IMR-90 (cell line): Measurements from ENCODE around the gene SLIT3. TPM values are rescaled to one million over a fixed set of nuclear protein-coding genes. Genes with fewer than 3 reads are reported as not detected.

Experiments
- ATAC-seq: fragments of 200-7000 bp; cut with Tn5 transposase; 2 replicates; pipeline ENCODE4 v1.9.1; 2020; ENCODE audit warnings: low read depth, mild to moderate bottlenecking, moderate library complexity
- BruUV-seq: library from RNA; stranded (reverse); fragments of 400-500 nt; replicated peaks from 2 replicates; lab custom pipeline; 2021; lab: Mats Ljungman, UMichigan
- CTCF ChIA-PET: fragments of 300-600 bp; formaldehyde crosslinking; extraction: SDS; loops from one replicate; lab custom pipeline; 2021; ENCODE audit warnings: antibody characterized with exemption; lab: Yijun Ruan, JAX
- POLR2A ChIA-PET: fragments of 300-600 bp; sonication (Branson Sonifier 250); formaldehyde crosslinking; loops from one replicate; lab custom pipeline; 2022; ENCODE audit warnings: antibody characterized with exemption; ENCODE audit not compliant: unreplicated experiment; lab: Charles Lee
- DNase-seq: peaks from one replicate; pipeline ENCODE4 v3.0.0; 2013
- H2AFZ ChIP-seq: replicated peaks from 2 replicates; pipeline ENCODE3; 2013; ENCODE audit warnings: low read length, mild to moderate bottlenecking; ENCODE audit not compliant: poor library complexity
- H2AK5ac ChIP-seq: 2 replicates; pipeline ENCODE4 v1.6.1; 2013; ENCODE audit warnings: low read depth, low read length, inconsistent platforms
- H2AK9ac ChIP-seq: replicated peaks from 2 replicates; pipeline ENCODE3; 2013; ENCODE audit warnings: mild to moderate bottlenecking, low read depth, low read length, moderate library complexity; ENCODE audit not compliant: poor library complexity
- H2BK120ac ChIP-seq: 2 replicates; pipeline ENCODE4 v1.6.1; 2013; ENCODE audit warnings: low read depth, low read length, inconsistent platforms
- H2BK15ac ChIP-seq: 3 replicates; pipeline ENCODE4 v1.6.1; 2013; ENCODE audit warnings: low read depth, low read length, inconsistent platforms
- H2BK20ac ChIP-seq: 2 replicates; pipeline ENCODE4 v1.6.1; 2013; ENCODE audit warnings: low read depth, mild to moderate bottlenecking, inconsistent platforms, low read length, moderate library complexity
- H2BK5ac ChIP-seq: 2 replicates; pipeline ENCODE4 v1.6.1; 2013; ENCODE audit warnings: mild to moderate bottlenecking, low read depth, low read length, inconsistent platforms; ENCODE audit not compliant: poor library complexity, severe bottlenecking
- H3K14ac ChIP-seq: replicated peaks from 2 replicates; pipeline ENCODE4 v1.6.1; 2013; ENCODE audit warnings: low read depth, low read length, inconsistent platforms
- H3K18ac ChIP-seq: 2 replicates; pipeline ENCODE4 v1.6.1; 2013; ENCODE audit warnings: low read depth, low read length, control low read depth
- H3K23ac ChIP-seq: 2 replicates; pipeline ENCODE4 v1.6.1; 2013; ENCODE audit warnings: low read depth, low read length, inconsistent platforms
- H3K27ac ChIP-seq: 2 replicates; pipeline ENCODE4 v1.5.1; 2013; ENCODE audit warnings: mild to moderate bottlenecking, control low read depth, low read length; ENCODE audit not compliant: insufficient read depth
- H3K27me3 ChIP-seq: 2 replicates; pipeline ENCODE4 v1.6.1; 2013; ENCODE audit warnings: low read length; ENCODE audit not compliant: control insufficient read depth, insufficient read depth
- H3K36me3 ChIP-seq: 2 replicates; pipeline ENCODE4 v1.6.1; 2013; ENCODE audit warnings: low read length, mixed read lengths; ENCODE audit not compliant: control insufficient read depth, insufficient read depth
- H3K4ac ChIP-seq: 2 replicates; pipeline ENCODE4 v1.6.1; 2013; ENCODE audit warnings: low read depth, low read length, inconsistent platforms
- H3K4me1 ChIP-seq: 2 replicates; pipeline ENCODE4 v1.6.1; 2013; ENCODE audit warnings: low read length, mixed read lengths; ENCODE audit not compliant: control insufficient read depth, insufficient read depth
- H3K4me2 ChIP-seq: 2 replicates; pipeline ENCODE4 v1.6.1; 2013; ENCODE audit warnings: low read depth, mild to moderate bottlenecking, control low read depth, low read length, moderate library complexity
- H3K4me3 ChIP-seq: 2 replicates; pipeline ENCODE4 v1.5.1; 2013; ENCODE audit warnings: low read depth, mild to moderate bottlenecking, control low read depth, low read length, moderate library complexity; ENCODE audit not compliant: insufficient read depth
- H3K56ac ChIP-seq: 2 replicates; pipeline ENCODE4 v1.6.1; 2013; ENCODE audit warnings: low read length, inconsistent platforms; ENCODE audit not compliant: insufficient read depth; ENCODE audit errors: extremely low read depth
- H3K79me1 ChIP-seq, 2 experiments: 2 replicates each; pipeline ENCODE4 v1.6.1; 2013; ENCODE audit warnings: low read length in 2 of 2, inconsistent platforms in 1 of 2, low read depth in 1 of 2
- H3K9ac ChIP-seq: 2 replicates; pipeline ENCODE4 v1.6.1; 2013; ENCODE audit warnings: low read depth, low read length, control low read depth
- H3K9me1 ChIP-seq: 2 replicates; pipeline ENCODE4 v1.6.1; 2013; ENCODE audit warnings: low read length, inconsistent platforms; ENCODE audit not compliant: insufficient read depth
- H3K9me3 ChIP-seq: 2 replicates; pipeline ENCODE4 v1.6.1; 2013; ENCODE audit warnings: low read length; ENCODE audit not compliant: control insufficient read depth, insufficient read depth
- H4K20me1 ChIP-seq: 2 replicates; pipeline ENCODE4 v1.6.1; 2013; ENCODE audit warnings: low read length, inconsistent platforms; ENCODE audit not compliant: insufficient read depth
- H4K5ac ChIP-seq: 2 replicates; pipeline ENCODE4 v1.6.1; 2013; ENCODE audit warnings: mild to moderate bottlenecking, low read depth, low read length, control low read depth
- H4K8ac ChIP-seq, 2 experiments: 2 replicates each; pipeline ENCODE4 v1.6.1; 2013; ENCODE audit warnings: low read depth in 2 of 2, low read length in 2 of 2, control low read depth in 1 of 2, inconsistent platforms in 1 of 2
- H4K91ac ChIP-seq: 2 replicates; pipeline ENCODE4 v1.6.1; 2013; ENCODE audit warnings: low read depth, low read length, inconsistent platforms; ENCODE audit not compliant: insufficient read depth
- BHLHE40 ChIP-seq: fragments of 150-350 bp; IDR thresholded peaks from 2 replicates; pipeline ENCODE4 v1.6.1; 2016; ENCODE audit warnings: mild to moderate bottlenecking, low read depth, low read length
- CEBPB ChIP-seq: IDR thresholded peaks from 2 replicates; pipeline ENCODE4 v1.6.1; 2012; ENCODE audit warnings: low read depth, low read length, improper control_type of control experiment
- CHD1 ChIP-seq: IDR thresholded peaks from 2 replicates; pipeline ENCODE4 v1.6.1; 2012; ENCODE audit warnings: low read depth, low read length, improper control_type of control experiment
- CTCF ChIP-seq: conservative IDR thresholded peaks from 2 replicates; pipeline ENCODE4 v1.5.1; 2012; ENCODE audit warnings: mild to moderate bottlenecking, low read depth, low read length, improper control_type of control experiment
- FOS ChIP-seq: fragments of 150-350 bp; IDR thresholded peaks from 2 replicates; pipeline ENCODE4 v1.6.1; 2016; ENCODE audit warnings: low read depth, low read length
- MAFK ChIP-seq: IDR thresholded peaks from 2 replicates; pipeline ENCODE4 v1.6.1; 2012; ENCODE audit warnings: low read depth, low read length, improper control_type of control experiment
- MAZ ChIP-seq: IDR thresholded peaks from 2 replicates; pipeline ENCODE4 v1.6.1; 2012; ENCODE audit warnings: low read depth, mild to moderate bottlenecking, low read length, improper control_type of control experiment, moderate library complexity, borderline replicate concordance
- MXI1 ChIP-seq: IDR thresholded peaks from 2 replicates; pipeline ENCODE4 v1.6.1; 2012; ENCODE audit warnings: low read depth, mild to moderate bottlenecking, low read length, moderate library complexity, borderline replicate concordance
- NFE2L2 ChIP-seq: fragments of 150-350 bp; IDR thresholded peaks from 2 replicates; pipeline ENCODE4 v1.6.1; 2016; ENCODE audit warnings: low read depth, mild to moderate bottlenecking, low read length
- POLR2A ChIP-seq: IDR thresholded peaks from 2 replicates; pipeline ENCODE4 v1.6.1; 2012; ENCODE audit warnings: mild to moderate bottlenecking, low read depth, low read length
- RAD21 ChIP-seq: IDR thresholded peaks from 2 replicates; pipeline ENCODE4 v1.6.1; 2012; ENCODE audit warnings: low read length, improper control_type of control experiment
- RCOR1 ChIP-seq: IDR thresholded peaks from 2 replicates; pipeline ENCODE4 v1.6.1; 2012; ENCODE audit warnings: mild to moderate bottlenecking, low read length, improper control_type of control experiment; ENCODE audit not compliant: insufficient replicate concordance
- RFX5 ChIP-seq: IDR thresholded peaks from 2 replicates; pipeline ENCODE4 v1.8.0; 2012; ENCODE audit warnings: low read depth, mild to moderate bottlenecking, low read length, moderate library complexity
- SMC3 ChIP-seq: fragments of 150-350 bp; IDR thresholded peaks from 2 replicates; pipeline ENCODE4 v1.6.1; 2016; ENCODE audit warnings: low read depth, mild to moderate bottlenecking, antibody characterized with exemption, low read length, moderate library complexity
- USF2 ChIP-seq: fragments of 150-350 bp; IDR thresholded peaks from 2 replicates; pipeline ENCODE4 v1.6.1; 2017; ENCODE audit warnings: mild to moderate bottlenecking, antibody characterized with exemption, low read length, low read depth
- WGBS, 2 experiments: methylation state at CpG; one replicate each; pipeline versions ENCODE4 v1.1.5 to v1.1.7; 2013; ENCODE audit warnings: missing lambda C conversion rate in 2 of 2; ENCODE audit not compliant: insufficient read length in 1 of 2; ENCODE audit errors: extremely low coverage in 2 of 2; 5-methylcytosine and 5-hydroxymethylcytosine counted together
- dilution Hi-C: fragments of 300-500 bp; cut with HindIII; formaldehyde crosslinking; loops from one replicate; pipeline ENCODE4 v1.14.3; 2018; ENCODE audit warnings: low sequenced_read_pairs; ENCODE audit not compliant: unreplicated experiment
- in situ Hi-C: fragments of 300-500 bp; cut with MboI; formaldehyde crosslinking; loops from 3 replicates; pipeline ENCODE4 v1.14.3; 2019; ENCODE audit warnings: low sequenced_read_pairs, inconsistent platforms, mixed read lengths
- intact Hi-C: fragments of 100-400 bp; cut with micrococcal nuclease; formaldehyde crosslinking; loops from 2 replicates; pipeline ENCODE4 v1.10.0; 2022
- polyA plus RNA-seq, 3 experiments: library from polyadenylated mRNA; depleted of rRNA; stranded (reverse); fragments of >200 nt; gene quantifications; 2 replicates each; pipeline ENCODE4 v1.2.3, GENCODE V29; 2012; ENCODE audit warnings: low replicate concordance in 1 of 3
- total RNA-seq: library from RNA; depleted of rRNA; stranded (reverse); fragments of >200 nt; gene quantifications from 2 replicates; pipeline ENCODE4 v1.2.3, GENCODE V29; 2012
- TF ChIP-seq, protein P1 (sequence below): fragments of 150-350 bp; IDR thresholded peaks from 2 replicates; pipeline ENCODE4 v1.6.1; 2016; ENCODE audit warnings: low read depth, mild to moderate bottlenecking, low read length, moderate library complexity, borderline replicate concordance

The SLIT3 gene
- total and polyA plus RNA-seq, 2 of the 4 experiments (the other 2 are of a cell fraction), result 0.18 to 0.50 TPM

- no peak for DNase-seq
- H3K4me1 ChIP-seq, result 0 out of 2 replicates have a peak, but pooled peaks cover 1% of the 10 kb centered on the region
- H2BK20ac ChIP-seq, result no peak overlapping the region
- H2AFZ ChIP-seq, result no peak overlapping the region
- H3K18ac ChIP-seq, result no peak overlapping the region
- no TSS peak for BruUV-seq
- no peak overlapping the region for H2AK5ac ChIP-seq
- WGBS, 2 experiments, result 0% methylated on average over 1 of the region's 1 CpG; no CpG with 5 or more reads in 1 of the 2 experiments
- no peak overlapping the region for H3K4me3 ChIP-seq
- no peak for ATAC-seq
- ChIA-PET POLR2A (no interaction called here), CTCF (no interaction called here)
- dilution Hi-C loops, result no loop called here
- no peak overlapping the region for H3K56ac ChIP-seq
- H3K9me3 ChIP-seq, result no peaks in the 10 kb centered on the region
- H3K14ac ChIP-seq, result no peak overlapping the region
- no peak overlapping the region for H2BK15ac ChIP-seq
- no peak overlapping the region for H2AK9ac ChIP-seq
- H4K8ac ChIP-seq, result no peak overlapping the region
- H2BK120ac ChIP-seq, result no peak overlapping the region
- no peak overlapping the region for H4K91ac ChIP-seq
- no peaks in the 10 kb centered on the region for H3K36me3 ChIP-seq
- no peaks in the 10 kb centered on the region for H3K79me1 ChIP-seq
- no peaks in the 10 kb centered on the region for H3K9me1 ChIP-seq
- no peak overlapping the region for H3K4me2 ChIP-seq
- H3K27ac ChIP-seq, result no peak overlapping the region
- H2BK5ac ChIP-seq, result no peak overlapping the region
- intact Hi-C loops, result no loop called here
- H3K23ac ChIP-seq, result no peak overlapping the region
- H3K27me3 ChIP-seq, result no peaks in the 10 kb centered on the region
- no peaks in the 10 kb centered on the region for H4K20me1 ChIP-seq
- TF ChIP-seq, protein P1, sequence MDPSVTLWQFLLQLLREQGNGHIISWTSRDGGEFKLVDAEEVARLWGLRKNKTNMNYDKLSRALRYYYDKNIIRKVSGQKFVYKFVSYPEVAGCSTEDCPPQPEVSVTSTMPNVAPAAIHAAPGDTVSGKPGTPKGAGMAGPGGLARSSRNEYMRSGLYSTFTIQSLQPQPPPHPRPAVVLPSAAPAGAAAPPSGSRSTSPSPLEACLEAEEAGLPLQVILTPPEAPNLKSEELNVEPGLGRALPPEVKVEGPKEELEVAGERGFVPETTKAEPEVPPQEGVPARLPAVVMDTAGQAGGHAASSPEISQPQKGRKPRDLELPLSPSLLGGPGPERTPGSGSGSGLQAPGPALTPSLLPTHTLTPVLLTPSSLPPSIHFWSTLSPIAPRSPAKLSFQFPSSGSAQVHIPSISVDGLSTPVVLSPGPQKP, result no peak
- TF ChIP-seq FOS, result no peak
- no peak for TF ChIP-seq CEBPB
- TF ChIP-seq RAD21, result no peak
- TF ChIP-seq CHD1, result no peak
- no peak for TF ChIP-seq RFX5
- no peak for TF ChIP-seq MAZ
- TF ChIP-seq MAFK, result no peak
- TF ChIP-seq NFE2L2, result no peak
- no peak for TF ChIP-seq RCOR1
- TF ChIP-seq SMC3, result no peak
- TF ChIP-seq MXI1, result no peak
- TF ChIP-seq USF2, result no peak
- no peak for TF ChIP-seq POLR2A
- no peak for TF ChIP-seq BHLHE40
- TF ChIP-seq CTCF, result no peak
- no peak overlapping the region for H3K9ac ChIP-seq
- H3K4ac ChIP-seq, result no peak overlapping the region
- in situ Hi-C loops, result no loop called here
- H4K5ac ChIP-seq, result no peak overlapping the region
Measured at GRCh38 chr5:169029661-169030274, 271.2 kb downstream of the SLIT3 start.
